IMR-90 (cell line): ENCODE results near the gene MCF2L. TPM values are rescaled to one million over a fixed set of nuclear protein-coding genes. Genes with fewer than 3 reads are reported as not detected.

Source experiments
- ATAC-seq: fragments of 200-7000 bp; cut with Tn5 transposase; 2 replicates; pipeline ENCODE4 v1.9.1; 2020; ENCODE audit warnings: low read depth, mild to moderate bottlenecking, moderate library complexity
- BruUV-seq: library from RNA; stranded (reverse); fragments of 400-500 nt; replicated peaks from 2 replicates; lab custom pipeline; 2021; lab: Mats Ljungman, UMichigan
- CTCF ChIA-PET: fragments of 300-600 bp; formaldehyde crosslinking; extraction: SDS; loops from one replicate; lab custom pipeline; 2021; ENCODE audit warnings: antibody characterized with exemption; lab: Yijun Ruan, JAX
- POLR2A ChIA-PET: fragments of 300-600 bp; sonication (Branson Sonifier 250); formaldehyde crosslinking; loops from one replicate; lab custom pipeline; 2022; ENCODE audit warnings: antibody characterized with exemption; ENCODE audit not compliant: unreplicated experiment; lab: Charles Lee
- DNase-seq: peaks from one replicate; pipeline ENCODE4 v3.0.0; 2013
- H2AFZ ChIP-seq: replicated peaks from 2 replicates; pipeline ENCODE3; 2013; ENCODE audit warnings: low read length, mild to moderate bottlenecking; ENCODE audit not compliant: poor library complexity
- H2AK5ac ChIP-seq: 2 replicates; pipeline ENCODE4 v1.6.1; 2013; ENCODE audit warnings: low read depth, low read length, inconsistent platforms
- H2AK9ac ChIP-seq: replicated peaks from 2 replicates; pipeline ENCODE3; 2013; ENCODE audit warnings: mild to moderate bottlenecking, low read depth, low read length, moderate library complexity; ENCODE audit not compliant: poor library complexity
- H2BK120ac ChIP-seq: 2 replicates; pipeline ENCODE4 v1.6.1; 2013; ENCODE audit warnings: low read depth, low read length, inconsistent platforms
- H2BK15ac ChIP-seq: 3 replicates; pipeline ENCODE4 v1.6.1; 2013; ENCODE audit warnings: low read depth, low read length, inconsistent platforms
- H2BK20ac ChIP-seq: 2 replicates; pipeline ENCODE4 v1.6.1; 2013; ENCODE audit warnings: low read depth, mild to moderate bottlenecking, inconsistent platforms, low read length, moderate library complexity
- H2BK5ac ChIP-seq: 2 replicates; pipeline ENCODE4 v1.6.1; 2013; ENCODE audit warnings: mild to moderate bottlenecking, low read depth, low read length, inconsistent platforms; ENCODE audit not compliant: poor library complexity, severe bottlenecking
- H3K14ac ChIP-seq: replicated peaks from 2 replicates; pipeline ENCODE4 v1.6.1; 2013; ENCODE audit warnings: low read depth, low read length, inconsistent platforms
- H3K18ac ChIP-seq: 2 replicates; pipeline ENCODE4 v1.6.1; 2013; ENCODE audit warnings: low read depth, low read length, control low read depth
- H3K23ac ChIP-seq: 2 replicates; pipeline ENCODE4 v1.6.1; 2013; ENCODE audit warnings: low read depth, low read length, inconsistent platforms
- H3K27ac ChIP-seq: 2 replicates; pipeline ENCODE4 v1.5.1; 2013; ENCODE audit warnings: mild to moderate bottlenecking, control low read depth, low read length; ENCODE audit not compliant: insufficient read depth
- H3K27me3 ChIP-seq: 2 replicates; pipeline ENCODE4 v1.6.1; 2013; ENCODE audit warnings: low read length; ENCODE audit not compliant: control insufficient read depth, insufficient read depth
- H3K36me3 ChIP-seq: 2 replicates; pipeline ENCODE4 v1.6.1; 2013; ENCODE audit warnings: low read length, mixed read lengths; ENCODE audit not compliant: control insufficient read depth, insufficient read depth
- H3K4ac ChIP-seq: 2 replicates; pipeline ENCODE4 v1.6.1; 2013; ENCODE audit warnings: low read depth, low read length, inconsistent platforms
- H3K4me1 ChIP-seq: 2 replicates; pipeline ENCODE4 v1.6.1; 2013; ENCODE audit warnings: low read length, mixed read lengths; ENCODE audit not compliant: control insufficient read depth, insufficient read depth
- H3K4me2 ChIP-seq: 2 replicates; pipeline ENCODE4 v1.6.1; 2013; ENCODE audit warnings: low read depth, mild to moderate bottlenecking, control low read depth, low read length, moderate library complexity
- H3K4me3 ChIP-seq: 2 replicates; pipeline ENCODE4 v1.5.1; 2013; ENCODE audit warnings: low read depth, mild to moderate bottlenecking, control low read depth, low read length, moderate library complexity; ENCODE audit not compliant: insufficient read depth
- H3K56ac ChIP-seq: 2 replicates; pipeline ENCODE4 v1.6.1; 2013; ENCODE audit warnings: low read length, inconsistent platforms; ENCODE audit not compliant: insufficient read depth; ENCODE audit errors: extremely low read depth
- H3K79me1 ChIP-seq, 2 experiments: 2 replicates each; pipeline ENCODE4 v1.6.1; 2013; ENCODE audit warnings: low read length in 2 of 2, inconsistent platforms in 1 of 2, low read depth in 1 of 2
- H3K9ac ChIP-seq: 2 replicates; pipeline ENCODE4 v1.6.1; 2013; ENCODE audit warnings: low read depth, low read length, control low read depth
- H3K9me1 ChIP-seq: 2 replicates; pipeline ENCODE4 v1.6.1; 2013; ENCODE audit warnings: low read length, inconsistent platforms; ENCODE audit not compliant: insufficient read depth
- H3K9me3 ChIP-seq: 2 replicates; pipeline ENCODE4 v1.6.1; 2013; ENCODE audit warnings: low read length; ENCODE audit not compliant: control insufficient read depth, insufficient read depth
- H4K20me1 ChIP-seq: 2 replicates; pipeline ENCODE4 v1.6.1; 2013; ENCODE audit warnings: low read length, inconsistent platforms; ENCODE audit not compliant: insufficient read depth
- H4K5ac ChIP-seq: 2 replicates; pipeline ENCODE4 v1.6.1; 2013; ENCODE audit warnings: mild to moderate bottlenecking, low read depth, low read length, control low read depth
- H4K8ac ChIP-seq, 2 experiments: 2 replicates each; pipeline ENCODE4 v1.6.1; 2013; ENCODE audit warnings: low read depth in 2 of 2, low read length in 2 of 2, control low read depth in 1 of 2, inconsistent platforms in 1 of 2
- H4K91ac ChIP-seq: 2 replicates; pipeline ENCODE4 v1.6.1; 2013; ENCODE audit warnings: low read depth, low read length, inconsistent platforms; ENCODE audit not compliant: insufficient read depth
- BHLHE40 ChIP-seq: fragments of 150-350 bp; IDR thresholded peaks from 2 replicates; pipeline ENCODE4 v1.6.1; 2016; ENCODE audit warnings: mild to moderate bottlenecking, low read depth, low read length
- CHD1 ChIP-seq: IDR thresholded peaks from 2 replicates; pipeline ENCODE4 v1.6.1; 2012; ENCODE audit warnings: low read depth, low read length, improper control_type of control experiment
- CTCF ChIP-seq: conservative IDR thresholded peaks from 2 replicates; pipeline ENCODE4 v1.5.1; 2012; ENCODE audit warnings: mild to moderate bottlenecking, low read depth, low read length, improper control_type of control experiment
- MAFK ChIP-seq: IDR thresholded peaks from 2 replicates; pipeline ENCODE4 v1.6.1; 2012; ENCODE audit warnings: low read depth, low read length, improper control_type of control experiment
- MAZ ChIP-seq: IDR thresholded peaks from 2 replicates; pipeline ENCODE4 v1.6.1; 2012; ENCODE audit warnings: low read depth, mild to moderate bottlenecking, low read length, improper control_type of control experiment, moderate library complexity, borderline replicate concordance
- MXI1 ChIP-seq: IDR thresholded peaks from 2 replicates; pipeline ENCODE4 v1.6.1; 2012; ENCODE audit warnings: low read depth, mild to moderate bottlenecking, low read length, moderate library complexity, borderline replicate concordance
- POLR2A ChIP-seq: IDR thresholded peaks from 2 replicates; pipeline ENCODE4 v1.6.1; 2012; ENCODE audit warnings: mild to moderate bottlenecking, low read depth, low read length
- WGBS, 2 experiments: methylation state at CpG; one replicate each; pipeline versions ENCODE4 v1.1.5 to v1.1.7; 2013; ENCODE audit warnings: missing lambda C conversion rate in 2 of 2; ENCODE audit not compliant: insufficient read length in 1 of 2; ENCODE audit errors: extremely low coverage in 2 of 2; 5-methylcytosine and 5-hydroxymethylcytosine counted together
- dilution Hi-C: fragments of 300-500 bp; cut with HindIII; formaldehyde crosslinking; loops from one replicate; pipeline ENCODE4 v1.14.3; 2018; ENCODE audit warnings: low sequenced_read_pairs; ENCODE audit not compliant: unreplicated experiment
- in situ Hi-C: fragments of 300-500 bp; cut with MboI; formaldehyde crosslinking; loops from 3 replicates; pipeline ENCODE4 v1.14.3; 2019; ENCODE audit warnings: low sequenced_read_pairs, inconsistent platforms, mixed read lengths
- intact Hi-C: fragments of 100-400 bp; cut with micrococcal nuclease; formaldehyde crosslinking; loops from 2 replicates; pipeline ENCODE4 v1.10.0; 2022
- polyA plus RNA-seq, 3 experiments: library from polyadenylated mRNA; depleted of rRNA; stranded (reverse); fragments of >200 nt; gene quantifications; 2 replicates each; pipeline ENCODE4 v1.2.3, GENCODE V29; 2012; ENCODE audit warnings: low replicate concordance in 1 of 3
- total RNA-seq: library from RNA; depleted of rRNA; stranded (reverse); fragments of >200 nt; gene quantifications from 2 replicates; pipeline ENCODE4 v1.2.3, GENCODE V29; 2012

The MCF2L gene
- total and polyA plus RNA-seq, 2 of the 4 experiments (the other 2 are of a cell fraction), result 0.18 TPM; not detected in 1

GRCh38 chr13:113040597-113041292 lies 71.7 kb downstream of the MCF2L start:
- no peak overlapping the region for H4K91ac ChIP-seq
- H3K4ac ChIP-seq, result no peak overlapping the region
- no peaks in the 10 kb centered on the region for H3K36me3 ChIP-seq
- no peak overlapping the region for H2AFZ ChIP-seq
- H3K9me1 ChIP-seq, result no peaks in the 10 kb centered on the region
- no peaks in the 10 kb centered on the region for H3K9me3 ChIP-seq
- H2BK15ac ChIP-seq, result no peak overlapping the region
- H4K8ac ChIP-seq, result no peak overlapping the region
- in situ Hi-C loops, result no loop called here
- H3K9ac ChIP-seq, result no peak overlapping the region
- no peak overlapping the region for H3K23ac ChIP-seq
- no peak overlapping the region for H3K4me2 ChIP-seq
- H3K27ac ChIP-seq, result no peak overlapping the region
- dilution Hi-C loops, result no loop called here
- H3K18ac ChIP-seq, result no peak overlapping the region
- H3K4me3 ChIP-seq, result no peak overlapping the region
- no peak for TF ChIP-seq MXI1
- TF ChIP-seq POLR2A, result no peak
- no peak for TF ChIP-seq MAFK
- no peak for TF ChIP-seq BHLHE40
- TF ChIP-seq MAZ, result no peak
- no peak for TF ChIP-seq CHD1
- TF ChIP-seq CTCF, result no peak
- H2AK9ac ChIP-seq, result no peak overlapping the region
- no peak overlapping the region for H2BK20ac ChIP-seq
- H2BK5ac ChIP-seq, result no peak overlapping the region
- peaks cover 38% of the 10 kb centered on the region for H3K27me3 ChIP-seq
- DNase-seq (no peak), ATAC-seq (no peak)
- WGBS, 2 experiments, result 55% methylated on average over 5 of the region's 13 CpGs; no CpG with 5 or more reads in 1 of the 2 experiments
- H3K56ac ChIP-seq, result no peak overlapping the region
- H3K79me1 ChIP-seq, result no peaks in the 10 kb centered on the region
- H3K14ac ChIP-seq, result no peak overlapping the region
- POLR2A ChIA-PET, result no interaction called here
- H2AK5ac ChIP-seq, result no peak overlapping the region
- intact Hi-C loops, result no loop called here
- CTCF ChIA-PET, result no interaction called here
- H2BK120ac ChIP-seq, result no peak overlapping the region
- no peak overlapping the region for H4K5ac ChIP-seq
- no TSS peak for BruUV-seq
- H4K20me1 ChIP-seq, result no peaks in the 10 kb centered on the region
- no peaks in the 10 kb centered on the region for H3K4me1 ChIP-seq
